GM19438 (cell line): ENCODE data around the gene TMEM131L.
"Not testable (repeated sequence)": the region's sequence is repeated elsewhere in the genome, so short reads cannot be mapped to it uniquely, and the experiment has no call there.

Source experiments
- ATAC-seq: cut with Tn5 transposase; IDR thresholded peaks from one replicate; pipeline ENCODE4 v1.9.1; 2021; ENCODE audit warnings: low read depth; ENCODE audit not compliant: unreplicated experiment

TMEM131L gene

DNA sequence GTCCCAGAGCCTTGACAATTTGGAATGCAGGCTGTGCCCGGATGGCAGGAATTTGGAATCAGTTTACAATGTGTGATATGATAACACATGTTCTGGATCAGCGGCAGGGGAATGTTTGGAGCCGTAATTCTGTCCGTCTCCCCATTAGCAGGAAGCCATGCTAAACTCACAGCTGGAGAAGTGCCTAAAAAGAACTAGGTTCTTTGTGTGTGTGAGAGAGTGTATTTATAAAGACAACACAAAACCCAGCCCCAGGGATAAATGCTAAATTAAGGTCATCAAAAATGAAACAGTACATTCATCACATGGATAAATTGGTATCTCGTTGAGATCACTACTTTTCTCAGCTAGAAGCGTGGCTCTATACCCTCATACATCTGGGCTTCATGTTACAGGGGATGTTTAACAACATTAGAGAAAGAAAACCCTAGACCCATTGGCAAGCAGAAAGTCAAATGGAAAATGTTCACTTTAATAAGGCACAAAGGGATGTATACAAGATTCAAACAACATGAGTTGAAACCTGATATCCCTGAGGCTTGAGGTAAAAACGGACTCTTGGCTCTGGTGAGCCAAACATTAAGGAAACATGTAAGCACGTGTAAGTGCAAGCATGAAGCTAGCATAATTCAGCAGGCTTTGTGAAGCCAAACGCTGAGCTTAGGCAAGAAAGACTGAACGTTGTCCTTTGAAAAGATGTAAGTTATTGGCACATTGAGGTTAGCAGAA is 18.0 kb upstream of the TMEM131L start:
- no peak for ATAC-seq

DNA sequence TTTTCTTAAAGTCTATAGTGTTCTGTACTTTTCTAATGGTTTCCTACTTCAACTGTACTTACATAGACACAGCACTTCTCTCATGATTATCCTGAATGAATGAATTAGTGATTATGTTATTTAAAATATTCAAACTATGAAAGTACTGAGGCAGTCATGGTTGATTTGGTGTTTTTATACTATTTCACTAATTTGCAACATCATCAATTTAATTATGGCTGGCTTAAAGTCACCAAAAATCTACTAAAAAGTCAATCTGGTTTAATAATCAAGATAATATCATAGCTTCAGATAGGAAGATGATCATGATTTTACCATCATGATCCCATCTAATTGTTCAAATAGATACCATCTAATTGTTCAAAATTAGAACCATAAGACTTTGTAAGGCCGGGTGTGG is 16.8 kb upstream of the TMEM131L start:
- no peak for ATAC-seq

DNA sequence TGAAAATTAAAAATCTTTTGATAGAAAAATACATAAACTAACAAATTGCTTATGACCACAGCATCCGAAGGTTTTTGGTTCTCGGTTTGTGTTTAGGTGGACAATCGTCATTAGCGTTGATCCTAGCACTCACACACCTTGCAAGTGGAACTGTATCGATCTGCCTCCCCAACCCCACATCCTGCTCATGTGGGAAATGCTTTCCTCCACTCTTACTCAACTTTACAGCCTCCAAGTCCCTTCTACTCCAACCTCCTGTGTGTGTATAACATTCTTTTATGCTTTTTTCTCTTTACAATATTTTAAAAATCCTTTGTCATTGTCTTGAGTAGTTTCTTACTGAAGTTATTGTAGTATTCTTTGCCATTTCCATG is 15.6 kb upstream of the TMEM131L start:
- no peak for ATAC-seq

DNA sequence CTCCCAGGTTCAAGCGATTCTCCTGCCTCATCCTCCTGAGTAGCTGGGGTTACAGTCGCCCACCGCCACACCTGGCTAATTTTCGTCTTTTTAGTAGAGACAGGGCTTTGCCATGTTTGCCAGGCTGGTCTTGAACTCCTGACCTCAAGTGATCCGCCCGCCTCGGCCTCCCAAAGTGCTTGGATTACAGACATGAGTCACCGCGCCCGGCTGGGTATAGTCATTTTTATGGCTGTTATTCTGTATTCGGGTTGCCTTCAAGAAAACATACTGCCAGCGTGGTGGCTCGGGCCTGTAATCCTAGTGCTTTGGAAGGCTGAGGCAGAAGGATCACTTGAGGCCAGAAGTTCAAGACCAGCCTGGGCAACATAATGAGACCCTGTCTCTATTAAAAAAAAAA is 15.0 kb upstream of the TMEM131L start:
- ATAC-seq, result not testable (repeated sequence)

DNA sequence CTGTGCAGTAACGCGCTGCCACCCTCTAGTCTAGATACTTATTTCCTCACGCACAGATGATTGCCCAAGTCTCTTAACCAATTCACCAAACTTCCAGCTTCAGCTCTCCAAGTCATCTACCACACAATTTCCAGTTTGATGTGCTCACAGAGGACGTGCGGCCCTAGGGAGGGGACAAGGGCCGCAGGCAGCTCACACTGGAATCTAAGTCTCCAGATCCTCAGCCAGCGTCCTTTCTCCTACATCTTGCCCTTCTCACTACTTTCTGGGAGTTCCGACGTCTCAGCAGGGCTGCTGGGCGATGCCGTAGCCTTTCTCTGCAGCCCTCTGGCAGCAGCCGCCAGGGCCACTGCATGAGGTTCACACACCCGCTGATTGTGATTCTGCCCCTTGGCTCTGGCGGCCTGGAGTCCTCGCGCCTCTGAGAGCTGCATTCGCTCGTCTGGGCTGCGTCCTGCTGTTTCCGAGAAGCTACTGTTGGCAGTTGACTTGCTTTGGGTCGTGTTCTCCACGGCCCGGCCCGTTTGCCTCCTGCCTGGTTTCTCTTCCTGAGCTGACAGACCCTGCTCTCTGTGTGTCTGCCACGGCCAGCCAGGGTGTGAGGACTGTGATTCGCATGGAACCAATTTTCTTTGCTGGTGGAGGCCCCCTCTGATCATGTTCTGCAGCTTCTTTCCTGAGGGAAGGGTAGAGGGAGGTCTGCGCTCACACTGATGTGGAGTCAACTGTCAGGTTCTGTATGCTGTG is 14.1 kb upstream of the TMEM131L start:
- no peak for ATAC-seq

DNA sequence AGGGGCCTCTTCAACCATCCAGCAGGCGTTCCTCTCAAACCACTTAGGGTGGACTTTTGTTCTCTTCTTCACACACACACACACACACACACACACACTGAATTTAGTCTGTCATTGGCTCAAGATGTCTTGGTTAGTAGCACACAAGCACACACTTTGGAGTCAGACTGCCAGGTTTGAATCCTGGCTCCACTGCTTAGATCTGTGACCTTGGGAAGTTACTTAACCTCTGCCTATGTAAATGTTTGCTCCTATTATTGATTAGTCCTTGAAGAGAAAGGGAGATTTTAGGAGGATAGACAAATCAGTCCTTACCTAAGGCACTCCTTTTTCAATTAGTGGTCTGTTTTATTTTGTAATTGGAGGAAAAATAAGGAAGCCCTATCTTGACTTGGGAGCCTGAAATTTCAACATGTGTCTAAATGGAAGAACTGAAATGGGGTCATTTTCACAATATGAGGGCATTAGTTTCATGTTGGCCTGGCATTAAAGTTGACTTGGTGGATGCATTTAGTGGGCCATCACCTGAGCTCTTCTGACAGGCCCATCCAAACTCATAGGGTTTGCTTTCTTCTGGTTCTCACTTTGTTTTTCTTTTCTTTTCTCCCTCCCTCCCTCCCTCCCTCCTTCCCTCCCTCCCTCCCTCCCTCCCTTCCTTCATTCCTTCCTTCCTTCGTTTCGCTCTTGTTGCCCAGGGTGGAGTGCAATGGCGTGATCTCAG is 13.3 kb upstream of the TMEM131L start:
- ATAC-seq, result no peak

DNA sequence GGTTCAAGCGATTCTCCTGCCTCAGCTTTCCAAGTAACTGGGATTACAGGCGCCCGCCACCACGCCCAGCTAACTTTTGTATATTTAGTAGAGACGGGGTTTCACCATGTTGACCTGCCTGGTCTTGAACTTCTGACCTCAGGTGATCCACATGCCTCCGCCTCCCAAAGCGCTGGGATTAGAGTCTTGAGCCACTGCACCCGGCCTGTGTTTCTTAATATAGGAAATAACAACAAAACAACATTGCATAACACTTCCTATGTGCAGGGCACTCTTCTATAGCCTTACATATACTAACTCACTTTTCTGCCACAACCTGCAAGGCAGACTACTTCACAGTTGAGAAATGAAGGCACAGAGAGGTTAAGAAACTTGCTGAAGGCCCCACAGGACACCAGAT is 12.8 kb upstream of the TMEM131L start:
- no peak for ATAC-seq

DNA sequence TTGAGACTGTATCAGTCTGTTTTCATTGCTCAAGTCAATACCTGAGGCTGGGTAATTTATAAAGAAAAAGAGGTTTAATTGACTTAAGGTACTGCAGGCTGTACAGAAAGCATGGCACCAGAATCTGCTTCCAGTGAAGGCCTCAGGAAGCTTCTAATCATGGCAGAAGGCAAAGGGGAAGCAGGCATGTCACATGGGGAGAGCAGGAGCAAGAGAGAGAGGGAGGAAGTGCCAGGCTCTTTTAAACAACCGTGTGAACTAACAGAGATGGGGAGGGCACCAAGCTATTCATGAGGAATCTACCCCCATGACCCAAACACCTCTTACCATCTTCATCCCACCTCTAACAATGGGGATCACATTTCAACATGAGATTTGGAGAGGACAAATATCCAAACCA is 7.2 kb upstream of the TMEM131L start:
- ATAC-seq, result no peak

DNA sequence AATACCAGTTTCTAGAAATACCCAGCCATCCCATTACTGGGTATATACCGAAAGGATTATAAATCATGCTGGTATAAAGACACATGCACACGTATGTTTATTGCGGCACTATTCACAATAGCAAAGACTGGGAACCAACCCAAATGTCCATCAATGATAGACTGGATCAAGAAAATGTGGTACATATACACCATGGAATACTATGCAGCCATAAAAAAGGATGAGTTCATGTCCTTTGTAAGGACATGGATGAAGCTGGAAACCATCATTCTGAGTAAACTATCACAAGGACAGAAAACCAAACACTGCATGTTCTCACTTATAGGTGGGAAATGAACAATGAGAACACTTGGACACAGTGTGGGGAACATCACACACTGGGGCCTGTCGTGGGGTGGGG is 4.6 kb upstream of the TMEM131L start:
- not testable (repeated sequence) for ATAC-seq

DNA sequence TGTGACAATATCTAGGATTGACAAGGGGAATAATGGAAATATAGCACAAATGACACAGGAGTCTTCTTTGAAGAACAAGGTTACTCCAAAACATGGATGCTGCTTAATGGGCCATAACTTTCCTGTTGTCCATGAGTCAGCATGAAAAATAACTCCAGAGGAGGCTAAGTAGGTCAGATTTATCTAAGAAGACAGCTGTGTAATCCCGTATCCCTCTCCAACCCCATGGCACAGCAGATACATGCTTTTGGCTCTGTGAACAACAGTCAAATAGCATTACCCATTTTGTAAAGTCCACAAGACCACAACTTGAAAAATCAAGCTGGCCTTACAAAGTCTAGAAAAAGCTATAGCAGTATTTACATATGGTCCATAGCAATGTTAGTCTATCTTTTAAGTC is 2.1 kb upstream of the TMEM131L start:
- ATAC-seq, result no peak

DNA sequence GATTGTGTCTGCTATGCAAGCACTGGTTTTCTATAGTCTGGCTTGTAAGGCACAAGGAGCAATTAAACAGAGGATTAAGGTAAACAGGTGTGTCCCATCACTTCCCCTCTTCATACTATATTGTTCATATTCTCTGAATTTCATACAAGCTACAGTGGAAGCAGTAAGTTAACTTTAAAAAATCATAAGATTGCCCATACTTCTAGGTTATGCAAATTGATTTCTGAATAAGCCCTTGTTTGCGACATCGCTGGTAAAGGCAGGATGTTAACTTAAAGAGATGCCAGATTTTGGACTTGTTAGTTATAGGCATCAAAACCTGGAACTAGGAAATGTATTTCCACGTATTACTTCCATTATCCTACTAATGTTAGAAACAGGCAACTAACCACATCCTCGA is 1.0 kb upstream of the TMEM131L start:
- no peak for ATAC-seq

DNA sequence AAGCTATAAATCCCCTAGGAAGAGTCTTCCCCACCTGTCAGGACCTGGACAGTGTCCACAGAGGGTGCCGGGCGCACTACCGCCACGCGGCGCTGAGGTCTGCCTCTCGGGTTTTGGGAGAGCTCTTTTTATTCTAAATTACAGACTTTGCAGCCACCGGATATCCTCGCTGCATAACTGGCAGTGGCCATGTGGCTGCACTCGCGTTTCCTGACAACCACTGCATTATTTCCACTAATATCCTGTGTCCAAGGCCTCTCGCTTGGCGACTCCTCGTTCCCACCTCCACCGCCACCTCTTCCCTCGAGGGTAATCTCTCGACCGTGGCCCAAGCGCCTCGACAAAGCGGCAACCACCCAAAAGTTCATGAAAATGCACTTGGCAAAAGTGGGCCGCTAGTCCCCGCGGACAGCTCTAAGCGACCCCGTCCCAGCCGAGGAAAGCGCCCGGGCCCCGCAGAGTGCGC is 512 bp upstream of the TMEM131L start:
- ATAC-seq, result peak; percentile 11

DNA sequence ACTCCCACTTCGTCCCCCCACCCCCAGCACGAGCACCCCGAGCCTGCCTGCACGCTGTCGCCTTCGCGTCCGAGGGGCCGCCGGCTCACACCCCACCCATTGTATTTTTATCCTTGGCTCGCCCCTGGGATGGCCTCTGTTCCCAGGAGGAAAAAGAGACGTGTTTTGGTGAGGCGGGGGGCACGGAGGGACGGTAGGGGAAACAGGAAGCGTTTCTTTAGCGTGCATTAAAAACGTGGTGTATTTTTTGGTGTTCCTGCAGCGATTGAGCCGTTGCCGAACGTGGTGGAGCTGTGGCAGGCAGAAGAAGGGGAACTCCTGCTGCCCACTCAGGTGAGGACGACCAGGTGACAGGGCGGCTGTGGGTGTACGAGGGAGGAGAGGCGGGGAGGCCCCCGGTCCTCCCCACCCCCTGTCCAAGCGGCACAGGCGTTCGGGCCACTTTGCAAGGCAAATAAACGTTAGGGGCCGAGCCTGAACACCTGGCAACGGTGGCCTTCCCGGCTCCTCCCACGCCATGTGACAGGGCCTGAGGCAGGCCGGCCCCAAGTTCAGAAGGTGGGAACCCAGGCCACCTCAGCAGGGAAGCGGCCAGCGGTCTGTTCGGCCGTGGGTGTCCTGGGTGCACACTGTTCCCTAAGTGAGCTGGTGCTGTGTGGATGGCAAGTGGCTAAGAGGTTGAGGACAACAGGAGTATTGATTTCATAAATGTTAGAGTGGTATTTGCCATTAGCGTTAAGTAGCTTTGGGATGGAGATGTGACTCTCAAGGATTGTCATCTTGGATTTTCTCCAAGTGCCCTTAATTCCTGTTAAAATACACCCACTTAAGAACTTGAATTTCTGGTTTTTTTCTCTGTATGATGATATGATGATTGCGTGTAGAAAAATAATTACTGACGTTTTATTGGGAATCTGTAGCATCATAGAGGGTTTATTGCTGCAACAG is 1.1 kb downstream of the TMEM131L start:
- peak; percentile 49 for ATAC-seq

DNA sequence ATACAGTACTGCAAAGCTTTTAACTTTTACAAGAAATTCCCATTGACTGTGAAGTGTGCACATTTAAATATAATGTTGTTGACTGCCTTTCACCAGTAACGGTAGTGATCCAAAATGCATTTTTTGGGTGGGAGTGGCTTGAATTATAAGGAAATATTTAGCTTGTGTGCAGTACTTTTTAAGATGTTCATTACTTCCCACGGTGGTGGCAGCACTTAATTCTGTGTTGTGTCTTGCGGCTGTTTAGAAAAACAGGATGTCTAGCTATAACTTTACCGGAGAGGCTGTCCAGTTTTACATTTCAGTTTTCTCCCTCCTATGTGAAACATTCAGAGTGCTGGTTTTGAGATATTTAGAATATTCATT is 1.7 kb downstream of the TMEM131L start:
- ATAC-seq, result no peak

DNA sequence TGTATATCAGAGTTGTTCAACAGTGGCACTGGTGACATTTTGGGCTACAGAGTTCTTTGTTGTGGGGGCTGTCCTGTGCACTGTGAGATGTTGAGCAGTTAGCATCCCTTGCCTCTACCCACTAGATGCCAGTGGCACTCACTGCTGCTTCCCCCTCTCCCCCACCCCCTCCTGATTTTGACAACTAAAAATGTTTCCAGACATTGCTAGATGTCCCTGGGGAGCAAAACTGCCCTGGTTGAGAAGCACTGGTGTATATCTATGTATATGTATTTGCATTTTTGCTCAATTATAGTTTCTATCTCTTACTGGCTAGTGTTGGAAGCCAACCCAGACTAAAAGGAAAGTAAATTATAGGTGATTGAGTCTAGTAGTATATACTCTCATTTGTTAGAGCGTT is 2.4 kb downstream of the TMEM131L start:
- no peak for ATAC-seq

DNA sequence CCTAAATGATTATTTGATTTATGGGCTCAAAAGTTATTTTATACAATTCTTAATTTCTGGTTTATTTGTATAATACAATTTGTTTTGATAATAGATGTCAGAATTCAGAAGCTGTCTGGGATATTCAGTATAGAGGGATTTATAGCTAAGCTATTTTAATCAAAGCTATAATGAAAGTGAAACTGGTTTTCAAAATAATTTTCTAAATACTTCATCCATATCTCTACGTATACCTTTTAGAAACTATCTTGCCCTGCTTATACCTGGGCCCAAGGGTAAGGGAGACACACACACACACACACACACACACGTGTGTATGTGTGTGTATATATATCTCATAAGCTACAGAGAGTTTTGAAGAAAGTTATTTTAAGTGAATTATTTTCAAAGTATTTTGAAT is 2.9 kb downstream of the TMEM131L start:
- ATAC-seq, result no peak

DNA sequence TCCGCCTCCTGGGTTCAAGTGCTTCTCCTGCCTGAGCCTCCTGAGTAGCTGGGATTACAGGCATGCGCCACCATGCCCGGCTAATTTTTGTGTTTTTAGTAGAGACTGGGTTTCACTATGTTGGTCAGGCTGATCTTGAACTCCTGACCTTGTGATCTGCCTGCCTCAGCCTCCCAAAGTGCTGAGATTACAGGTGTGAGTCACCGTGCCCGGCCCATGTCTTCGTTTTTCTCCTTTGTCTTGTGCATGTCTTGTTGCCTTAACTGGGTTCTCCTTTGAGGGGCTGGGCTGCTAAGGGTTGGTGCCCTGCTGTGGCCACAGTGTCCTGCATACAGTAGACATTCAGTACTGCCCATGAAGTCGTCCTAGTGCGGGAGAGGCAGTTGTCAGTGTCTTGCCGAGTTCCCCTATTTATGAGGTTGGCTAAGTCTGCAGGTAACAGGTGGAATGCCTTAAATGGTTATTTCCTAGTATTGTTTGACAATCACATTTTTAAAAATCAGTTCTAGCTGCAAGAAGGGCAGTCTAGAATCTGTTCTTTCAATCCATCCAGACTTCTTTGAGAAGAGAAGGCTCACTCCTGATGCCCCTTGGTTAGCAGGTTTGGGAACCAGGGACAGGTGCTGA is 5.0 kb downstream of the TMEM131L start:
- not testable (repeated sequence) for ATAC-seq

DNA sequence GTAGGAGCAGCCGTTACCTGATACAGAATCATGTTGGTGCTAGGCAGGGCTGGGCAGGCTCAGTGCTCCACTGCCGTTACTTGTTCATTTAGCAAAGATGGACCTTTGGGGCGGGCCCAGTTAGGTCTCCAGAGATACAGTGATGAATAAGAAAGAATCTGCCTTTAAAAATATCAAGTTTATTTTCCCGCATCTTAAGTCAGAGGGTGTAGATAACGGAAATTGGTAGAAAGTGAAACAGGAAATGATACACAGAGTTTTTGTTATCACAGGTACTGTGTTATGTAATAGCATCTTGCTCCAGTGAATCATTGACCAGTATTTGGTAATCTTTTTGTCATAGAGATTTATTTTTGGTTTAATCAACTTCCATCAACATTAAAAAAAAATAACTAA is 5.5 kb downstream of the TMEM131L start:
- peak; percentile 31 for ATAC-seq

DNA sequence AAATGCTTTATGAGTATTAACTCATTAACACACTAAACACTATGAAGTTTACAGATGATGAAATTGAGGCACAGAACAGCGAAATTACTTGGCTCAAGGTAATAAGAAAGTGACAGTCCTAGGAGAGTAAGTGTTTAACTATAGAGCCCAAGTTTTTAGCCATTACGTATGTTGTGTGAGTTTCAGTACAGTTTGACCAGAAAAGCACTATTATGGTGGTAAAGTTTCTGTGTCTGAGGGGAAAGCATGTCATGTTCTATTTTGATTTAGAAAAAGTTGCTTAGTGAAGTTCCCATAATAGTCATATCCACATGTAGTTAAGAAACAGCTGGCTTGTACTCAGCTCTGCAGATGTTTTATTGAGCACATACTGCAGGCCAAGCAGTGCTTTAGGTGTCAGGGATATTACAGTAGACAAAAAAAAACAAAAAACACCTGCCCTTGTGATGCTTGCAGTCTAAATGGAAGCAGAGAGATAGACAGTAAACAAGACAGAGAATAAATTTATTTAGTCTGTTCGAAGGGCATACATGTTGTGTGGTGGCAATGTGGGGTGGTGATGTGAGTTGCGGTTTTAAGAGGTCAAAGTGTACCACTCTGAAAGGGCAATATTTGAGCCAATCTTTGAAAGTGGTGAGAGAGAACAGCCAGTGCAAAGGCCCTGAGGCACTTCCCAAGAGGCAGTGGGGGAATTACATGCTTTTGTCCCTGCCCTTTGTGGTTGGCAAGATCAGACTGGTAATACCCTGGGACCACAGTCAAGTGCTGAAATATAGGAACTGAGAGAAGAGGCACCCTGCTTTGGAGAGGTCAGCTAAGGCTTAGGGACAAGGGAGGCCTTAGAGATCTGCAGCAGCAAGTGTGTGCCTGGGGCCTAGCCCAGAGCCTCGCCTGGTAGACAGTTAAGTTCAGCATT is 6.2 kb downstream of the TMEM131L start:
- ATAC-seq, result peak; percentile 46
